K562 (cell line): Measurements from ENCODE around the gene EQTN. TPM values are rescaled to one million over a fixed set of nuclear protein-coding genes. Genes with fewer than 3 reads are reported as not detected.

ENCODE experiments used
- ATAC-seq: fragments of 200-7000 bp; cut with Tn5 transposase; 3 replicates; pipeline ENCODE4 v1.9.1; 2020; ENCODE audit warnings: moderate library complexity
- BruUV-seq: library from RNA; stranded (reverse); fragments of 400-500 nt; replicated peaks from 2 replicates; lab custom pipeline; 2021; lab: Mats Ljungman, UMichigan
- CTCF ChIA-PET: fragments of 300-600 bp; formaldehyde crosslinking; extraction: SDS; loops from one replicate; lab custom pipeline; 2021; ENCODE audit warnings: low intra/inter-chr PET ratio; lab: Yijun Ruan, JAX
- POLR2A ChIA-PET: fragments of 300-600, 350-650 bp; sonication (Branson Sonifier 250); formaldehyde crosslinking; extraction: SDS; loops from one replicate; lab custom pipeline; 2021; ENCODE audit warnings: antibody characterized with exemption, inconsistent platforms; lab: Yijun Ruan, JAX
- DNase-seq, 4 experiments: peaks; one replicate each; pipeline versions ENCODE4 v3.0.0 to v3.0.0-alpha.2; 2011 to 2018; ENCODE audit warnings: low spot score in 3 of 4, mixed read lengths in 3 of 4; ENCODE audit errors: extremely low read depth in 1 of 4
- FAIRE-seq: peaks from 2 replicates; lab custom pipeline; 2011; peaks lifted over from hg19 to GRCh38; lab: Jason Lieb, UNC
- H2AFZ ChIP-seq: 2 replicates; pipeline ENCODE4 v1.6.0; 2011; ENCODE audit warnings: low read depth, low read length, control low read depth, inconsistent platforms
- H3K27ac ChIP-seq: fragments of 200-600 bp; 3 replicates; pipeline ENCODE4 v1.8.0; 2011; ENCODE audit warnings: low read depth, mild to moderate bottlenecking, control low read depth, inconsistent platforms, low read length, moderate library complexity, mixed read lengths; ENCODE audit errors: extremely low read depth
- H3K27me3 ChIP-seq, 2 experiments: fragments of 300-600 bp in 1 of 2; 2 replicates in 1 of 2; 3 replicates in 1 of 2; pipeline versions ENCODE4 v1.6.0 to v1.8.0; 2011; ENCODE audit warnings: inconsistent platforms in 2 of 2, low read length in 2 of 2, mild to moderate bottlenecking in 1 of 2, mixed read lengths in 1 of 2, moderate library complexity in 1 of 2; ENCODE audit not compliant: control insufficient read depth in 2 of 2, insufficient read depth in 2 of 2
- H3K36me3 ChIP-seq: fragments of 300-600 bp; 3 replicates; pipeline ENCODE4 v1.8.0; 2011; ENCODE audit warnings: mild to moderate bottlenecking, low read length, inconsistent platforms; ENCODE audit not compliant: control insufficient read depth, insufficient read depth
- H3K4me1 ChIP-seq, 2 experiments: fragments of 200-600 bp in 1 of 2; replicated peaks in 1 of 2; 2 replicates in 1 of 2; 3 replicates in 1 of 2; pipeline versions ENCODE4 v1.5.1 to v1.8.0; 2011; ENCODE audit warnings: inconsistent platforms in 2 of 2, low read length in 2 of 2, mild to moderate bottlenecking in 1 of 2, mixed read lengths in 1 of 2, moderate library complexity in 1 of 2; ENCODE audit not compliant: control insufficient read depth in 2 of 2, insufficient read depth in 2 of 2
- H3K4me2 ChIP-seq: 2 replicates; pipeline ENCODE4 v1.6.1; 2011; ENCODE audit warnings: low read length, control low read depth, inconsistent platforms, mixed read lengths; ENCODE audit not compliant: insufficient read depth
- H3K4me3 ChIP-seq: fragments of 200-600 bp; sonication (generic), shearing (Covaris generic); 2 replicates; pipeline ENCODE4 v1.5.1; 2016; ENCODE audit warnings: control low read depth, inconsistent platforms
- H3K79me2 ChIP-seq: fragments of 200-600 bp; 3 replicates; pipeline ENCODE4 v1.8.0; 2011; ENCODE audit warnings: low read length, inconsistent platforms; ENCODE audit not compliant: control insufficient read depth, insufficient read depth
- H3K9ac ChIP-seq, 2 experiments: 2 replicates each; pipeline versions ENCODE4 v1.6.0 to v1.6.1; 2011; ENCODE audit warnings: low read depth in 2 of 2, low read length in 2 of 2, control low read depth in 1 of 2, inconsistent platforms in 1 of 2, mild to moderate bottlenecking in 1 of 2, mixed read lengths in 1 of 2; ENCODE audit not compliant: insufficient read depth in 1 of 2
- H3K9me1 ChIP-seq: one replicate; pipeline ENCODE4 v1.6.0; 2011; ENCODE audit warnings: inconsistent platforms, mild to moderate bottlenecking, low read length, moderate library complexity; ENCODE audit not compliant: control insufficient read depth, insufficient read depth
- H3K9me3 ChIP-seq: replicated peaks from 2 replicates; pipeline ENCODE4 v1.5.1; 2011; ENCODE audit warnings: low read depth, low read length, inconsistent platforms; ENCODE audit not compliant: control insufficient read depth, insufficient read depth
- H4K20me1 ChIP-seq: replicated peaks from 2 replicates; pipeline ENCODE4 v1.6.1; 2011; ENCODE audit warnings: low read length, inconsistent platforms, mixed read lengths; ENCODE audit not compliant: control insufficient read depth, insufficient read depth
- ILF3 ChIP-seq: fragments of 450-650 bp; IDR thresholded peaks from 2 replicates; pipeline ENCODE4 v1.6.1; 2018; ENCODE audit warnings: antibody characterized with exemption, mild to moderate bottlenecking, moderate library complexity, borderline replicate concordance
- KHSRP ChIP-seq: fragments of 450-650 bp; IDR thresholded peaks from 2 replicates; pipeline ENCODE4 v1.6.1; 2017
- OTX1 ChIP-seq: fragments of 450-650 bp; formaldehyde crosslinking; IDR thresholded peaks from 2 replicates; pipeline ENCODE4 v1.4.0; 2022; ENCODE audit warnings: mild to moderate bottlenecking
- POU5F1 ChIP-seq: fragments of 150-350 bp; IDR thresholded peaks from 2 replicates; pipeline ENCODE4 v1.6.1; 2014; ENCODE audit warnings: borderline replicate concordance, low read length, low read depth, mild to moderate bottlenecking; ENCODE audit not compliant: partially characterized antibody
- SOX6 ChIP-seq: fragments of 450-650 bp; IDR thresholded peaks from 2 replicates; pipeline ENCODE4 v1.6.1; 2014; ENCODE audit warnings: mild to moderate bottlenecking
- STAT5B ChIP-seq: fragments of 250-450 bp; sonication (Bioruptor Pico); IDR thresholded peaks from 2 replicates; pipeline ENCODE4 v1.8.0; 2021; ENCODE audit warnings: mild to moderate bottlenecking, inconsistent platforms
- ZBTB5 ChIP-seq: fragments of 450-650 bp; IDR thresholded peaks from 2 replicates; pipeline ENCODE4 v1.6.1; 2017; ENCODE audit warnings: antibody characterized with exemption
- ZNF347 ChIP-seq: fragments of 450-650 bp; formaldehyde crosslinking; IDR thresholded peaks from 2 replicates; pipeline ENCODE4 v1.4.0; 2020; ENCODE audit warnings: low read depth, mild to moderate bottlenecking, moderate library complexity
- WGBS: fragments of 100-300 bp; shearing (Covaris generic); methylation state at CpG from one replicate; pipeline ENCODE4 v1.1.6; 2016; ENCODE audit warnings: low coverage, mixed read lengths; ENCODE audit not compliant: insufficient coverage; ENCODE audit errors: missing lambda C conversion rate; 5-methylcytosine and 5-hydroxymethylcytosine counted together
- in situ Hi-C: fragments of 300-500 bp; cut with MboI; formaldehyde crosslinking; loops from 4 replicates; pipeline ENCODE4 v1.15.0; 2018; ENCODE audit warnings: inconsistent platforms, mixed read lengths
- intact Hi-C: fragments of 100-400 bp; cut with micrococcal nuclease; formaldehyde crosslinking; loops from 2 replicates; pipeline ENCODE4 v1.14.2; 2022
- polyA plus RNA-seq, 8 experiments: library from polyadenylated mRNA; depleted of rRNA in 4 of 8; stranded (reverse) in 5 of 8; unstranded in 3 of 8; fragments of >200 nt; fragmentation: Nextera tagmentation in 2 of 8; fragmentation: Illumina TruSeq in 1 of 8; extraction: Ambion mirVana in 2 of 8; extraction: Trizol in 1 of 8; gene quantifications; 2 replicates each; pipeline versions ENCODE4 v1.2.1 to v1.2.3, GENCODE V29; 2011 to 2014; ENCODE audit warnings: inconsistent platforms in 1 of 8, missing spikeins in 1 of 8
- total RNA-seq, 7 experiments: library from RNA; depleted of rRNA in 6 of 7; stranded (reverse); fragments of >200 nt in 6 of 7; fragmentation: Illumina TruSeq in 2 of 7; extraction: Trizol in 2 of 7; gene quantifications; 2 replicates each; pipeline versions ENCODE4 v1.2.1 to v1.2.3, GENCODE V29; 2011 to 2021; ENCODE audit warnings: low replicate concordance in 1 of 7
- TF ChIP-seq, protein P1 (sequence below): fragments of 250-450 bp; sonication (Bioruptor Pico); IDR thresholded peaks from 2 replicates; pipeline ENCODE4 v1.4.0; 2020; ENCODE audit warnings: mild to moderate bottlenecking, moderate library complexity, borderline replicate concordance

Gene EQTN
- total and polyA plus RNA-seq, 9 of the 15 experiments (the other 6 are each of a cell fraction or from before 2014, with no cell fraction given), result 0.15 to 0.33 (median 0.18) TPM; not detected in 4

DNA sequence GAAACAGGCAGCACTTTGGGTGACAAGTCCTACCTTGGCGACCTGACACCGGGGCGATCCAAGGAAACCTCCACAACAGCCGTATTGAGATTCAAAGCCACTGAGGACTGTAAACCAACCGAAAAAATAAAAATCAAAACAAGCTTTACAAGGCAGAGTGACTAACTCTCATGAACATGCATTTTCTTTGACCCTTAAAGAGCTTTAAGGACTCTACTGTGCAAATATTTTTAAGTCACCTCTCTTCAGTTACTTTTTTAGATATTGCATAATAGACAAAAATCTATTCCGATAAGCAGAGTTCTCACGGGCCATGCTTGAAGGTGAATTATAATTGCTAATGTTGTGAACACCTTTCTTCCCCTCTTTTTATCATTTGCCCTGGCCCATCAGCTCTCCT, 38.3 kb downstream of the EQTN start:
- ChIA-PET POLR2A (no interaction called here), CTCF (no interaction called here)
- in situ Hi-C loops (no loop called here), intact Hi-C loops (no loop called here)
- H3K27me3 ChIP-seq, result no peaks in the 10 kb centered on the region
- ATAC-seq (no peak), DNase-seq (no peak), FAIRE-seq (no peak)
- no peaks in the 10 kb centered on the region for H3K4me1 ChIP-seq
- H3K79me2 ChIP-seq, result no peaks in the 10 kb centered on the region
- no peak overlapping the region for H2AFZ ChIP-seq
- no peak overlapping the region for H3K27ac ChIP-seq
- 0% methylated on average over 1 of the region's 7 CpGs for WGBS
- no peaks in the 10 kb centered on the region for H4K20me1 ChIP-seq
- no peak overlapping the region for H3K4me2 ChIP-seq
- no peak for TF ChIP-seq POU5F1
- no peak for TF ChIP-seq KHSRP
- TF ChIP-seq ILF3, result no peak
- TF ChIP-seq ZNF347 (CRISPR knock-in tag), result no peak
- no peak for TF ChIP-seq OTX1
- TF ChIP-seq, protein P1, sequence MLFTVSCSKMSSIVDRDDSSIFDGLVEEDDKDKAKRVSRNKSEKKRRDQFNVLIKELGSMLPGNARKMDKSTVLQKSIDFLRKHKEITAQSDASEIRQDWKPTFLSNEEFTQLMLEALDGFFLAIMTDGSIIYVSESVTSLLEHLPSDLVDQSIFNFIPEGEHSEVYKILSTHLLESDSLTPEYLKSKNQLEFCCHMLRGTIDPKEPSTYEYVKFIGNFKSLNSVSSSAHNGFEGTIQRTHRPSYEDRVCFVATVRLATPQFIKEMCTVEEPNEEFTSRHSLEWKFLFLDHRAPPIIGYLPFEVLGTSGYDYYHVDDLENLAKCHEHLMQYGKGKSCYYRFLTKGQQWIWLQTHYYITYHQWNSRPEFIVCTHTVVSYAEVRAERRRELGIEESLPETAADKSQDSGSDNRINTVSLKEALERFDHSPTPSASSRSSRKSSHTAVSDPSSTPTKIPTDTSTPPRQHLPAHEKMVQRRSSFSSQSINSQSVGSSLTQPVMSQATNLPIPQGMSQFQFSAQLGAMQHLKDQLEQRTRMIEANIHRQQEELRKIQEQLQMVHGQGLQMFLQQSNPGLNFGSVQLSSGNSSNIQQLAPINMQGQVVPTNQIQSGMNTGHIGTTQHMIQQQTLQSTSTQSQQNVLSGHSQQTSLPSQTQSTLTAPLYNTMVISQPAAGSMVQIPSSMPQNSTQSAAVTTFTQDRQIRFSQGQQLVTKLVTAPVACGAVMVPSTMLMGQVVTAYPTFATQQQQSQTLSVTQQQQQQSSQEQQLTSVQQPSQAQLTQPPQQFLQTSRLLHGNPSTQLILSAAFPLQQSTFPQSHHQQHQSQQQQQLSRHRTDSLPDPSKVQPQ (CRISPR knock-in tag), result no peak
- no peak for TF ChIP-seq SOX6
- no peak for TF ChIP-seq STAT5B (CRISPR knock-in tag)
- TF ChIP-seq ZBTB5, result no peak
- H3K9me1 ChIP-seq, result no peaks in the 10 kb centered on the region
- no peaks in the 10 kb centered on the region for H3K9me3 ChIP-seq
- no TSS peak for BruUV-seq
- H3K9ac ChIP-seq, result no peak overlapping the region
- H3K4me3 ChIP-seq, result no peak overlapping the region
- H3K36me3 ChIP-seq, result no peaks in the 10 kb centered on the region
